ENCODE results near the gene VPS45.

DNA sequence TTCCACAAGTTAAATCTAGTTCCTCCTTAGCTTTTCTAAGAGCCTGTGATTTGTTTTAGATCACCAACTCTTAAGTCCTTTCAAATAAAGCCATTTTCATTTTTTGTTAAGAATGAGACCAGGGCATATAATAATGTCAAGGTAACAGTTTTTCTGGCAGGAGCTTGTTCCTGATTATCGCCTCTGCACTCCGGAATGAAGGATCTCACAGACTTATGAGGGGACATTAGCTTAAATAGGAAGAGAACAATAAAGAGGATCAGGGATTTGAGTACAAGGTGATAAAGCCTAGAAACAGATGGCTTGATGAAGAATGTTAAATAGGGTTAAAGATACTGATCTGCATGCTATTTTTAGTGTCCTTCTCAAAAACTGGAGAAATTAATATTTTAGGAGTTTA is 43.4 kb upstream of the VPS45 start:
- TF ChIP-seq FOXA1 (IDR thresholded peaks at IDR 0.05) (no peak), FOXA1 (CRISPR knock-in tag; IDR thresholded peaks at IDR 0.05) (no peak), CREB1 (IDR thresholded peaks at IDR 0.05) (no peak), CREB1 (CRISPR knock-in tag; IDR thresholded peaks at IDR 0.05) (no peak)

Measured in HepG2 (cell line).